Measurements from ENCODE around the gene WDR48.

GRCh38 chr3:39124876-39125840, 73.3 kb downstream of the WDR48 start:
- TF ChIP-seq JUNB (CRISPR knock-in tag; conservative IDR thresholded peaks at IDR 0.05) (no peak), ESRRA (IDR thresholded peaks at IDR 0.05; ENCODE audit: borderline replicate concordance, low read depth) (no peak), IRF2 (CRISPR knock-in tag; IDR thresholded peaks at IDR 0.05) (no peak), YY1 (IDR thresholded peaks at IDR 0.05; ENCODE audit: borderline replicate concordance in 1 of 3, control insufficient read depth in 1 of 3, extremely low read depth in 1 of 3, insufficient read depth in 3 of 3, insufficient read length in 1 of 3, insufficient replicate concordance in 2 of 3, low read depth in 1 of 3, low read length in 2 of 3) (no peak), ZNF121 (CRISPR knock-in tag; conservative IDR thresholded peaks at IDR 0.05) (no peak), ELK1 (CRISPR knock-in tag; IDR thresholded peaks at IDR 0.05) (no peak)
